ENCODE measurements around the gene SPINDOC.
"Not testable (repeated sequence)": the region's sequence is repeated elsewhere in the genome, so short reads cannot be mapped to it uniquely, and the experiment has no call there.

Gene SPINDOC

GRCh38 chr11:63854696-63855095 is 41.4 kb downstream of the SPINDOC start:
- no peak for DNase-seq (ENCODE audit: low read depth)

GRCh38 chr11:63855975-63856374 is 42.7 kb downstream of the SPINDOC start:
- DNase-seq (ENCODE audit: low read depth): no peak

- DNase-seq (ENCODE audit: low read depth): peak; percentile 99
Measured at GRCh38 chr11:63858628-63859550, 45.6 kb downstream of the SPINDOC start.

- peak; percentile 63 for DNase-seq (ENCODE audit: low read depth)
Measured at GRCh38 chr11:63862923-63863322, 49.7 kb downstream of the SPINDOC start.

GRCh38 chr11:63863620-63864019 is 50.4 kb downstream of the SPINDOC start:
- DNase-seq (ENCODE audit: low read depth): not testable (repeated sequence)

GRCh38 chr11:63866211-63866610 is 53.0 kb downstream of the SPINDOC start:
- DNase-seq (ENCODE audit: low read depth): peak; percentile 80

GRCh38 chr11:63867511-63867910 is 54.3 kb downstream of the SPINDOC start:
- no peak for DNase-seq (ENCODE audit: low read depth)

- DNase-seq (ENCODE audit: low read depth): no peak
Measured at GRCh38 chr11:63868399-63869064, 55.3 kb downstream of the SPINDOC start.

- no peak for DNase-seq (ENCODE audit: low read depth)
Measured at GRCh38 chr11:63869171-63869591, 55.9 kb downstream of the SPINDOC start.

GRCh38 chr11:63869683-63870082 is 56.4 kb downstream of the SPINDOC start:
- no peak for DNase-seq (ENCODE audit: low read depth)

- DNase-seq (ENCODE audit: low read depth): peak; percentile 53
Measured at GRCh38 chr11:63870351-63871140, 57.3 kb downstream of the SPINDOC start.

- DNase-seq (ENCODE audit: low read depth): peak; percentile 89
Measured at GRCh38 chr11:63871962-63872799, 58.9 kb downstream of the SPINDOC start.

- no peak for DNase-seq (ENCODE audit: low read depth)
Measured at GRCh38 chr11:63872800-63873197, 59.5 kb downstream of the SPINDOC start.

GRCh38 chr11:63873311-63873710 is 60.1 kb downstream of the SPINDOC start:
- DNase-seq (ENCODE audit: low read depth): no peak

- no peak for DNase-seq (ENCODE audit: low read depth)
Measured at GRCh38 chr11:63874511-63874910, 61.3 kb downstream of the SPINDOC start.

- DNase-seq (ENCODE audit: low read depth): no peak
Measured at GRCh38 chr11:63875506-63876065, 62.3 kb downstream of the SPINDOC start.

- no peak for DNase-seq (ENCODE audit: low read depth)
Measured at GRCh38 chr11:63876616-63877015, 63.4 kb downstream of the SPINDOC start.
